Pancreas (tissue), 10 donors: Measurements from ENCODE around the gene ZBTB6. TPM values are rescaled to one million over a fixed set of nuclear protein-coding genes. Genes with fewer than 3 reads are reported as not detected.

Experiments
- ATAC-seq, 4 donors: fragments of 200-7000 bp; cut with Tn5 transposase; one replicate each; pipeline versions ENCODE4 v1.8.0 to v1.9.1; 2020; ENCODE audit warnings: mild to moderate bottlenecking in 4 of 4, moderate library complexity in 4 of 4
- DNase-seq, 6 donors: peaks; one replicate each; pipeline ENCODE4 v3.0.0-alpha.2; 2020
- FAIRE-seq: peaks from 2 replicates; lab custom pipeline; 2012; peaks lifted over from hg19 to GRCh38; lab: Jason Lieb, UNC
- H3K27ac ChIP-seq, 4 donors: fragments of 200-600 bp; sonication (generic); 1 replicate in 3 of 4; 2 replicates in 1 of 4; pipeline versions ENCODE4 v1.5.0 to v1.8.0; 2020
- H3K27me3 ChIP-seq, 4 donors: fragments of 200-600 bp; one replicate each; pipeline ENCODE4 v1.8.0; 2021
- H3K36me3 ChIP-seq, 3 donors: fragments of 200-600 bp; sonication (generic) in 1 of 3; one replicate each; pipeline versions ENCODE4 v1.5.0 to v1.8.0; 2020 to 2021
- H3K4me1 ChIP-seq, 3 donors: fragments of 200-600 bp; one replicate each; pipeline ENCODE4 v1.8.0; 2021
- H3K4me3 ChIP-seq, 4 donors: fragments of 200-600 bp; sonication (generic) in 2 of 4; one replicate each; pipeline versions ENCODE4 v1.5.0 to v1.8.0; 2020 to 2021
- H3K9me3 ChIP-seq, 4 donors: fragments of 200-600 bp; one replicate each; pipeline ENCODE4 v1.8.0; 2021
- WGBS, 2 donors: extraction: QIAGEN DNeasy Blood & Tissue Kit; methylation state at CpG; one replicate each; pipeline ENCODE4 v1.1.7; 2013; 5-methylcytosine and 5-hydroxymethylcytosine counted together
- intact Hi-C, 3 donors: fragments of 100-400 bp; cut with DNase I; formaldehyde crosslinking; loops; one replicate each; pipeline versions ENCODE4 v1.11.1 to v1.14.2; 2022
- polyA plus RNA-seq, 2 donors: library from polyadenylated mRNA; stranded (reverse); fragments of 200-250 nt; gene quantifications; one replicate each; pipeline ENCODE4 v1.2.3, GENCODE V29; 2013
- total RNA-seq, 6 donors: library from RNA; stranded (reverse); fragmentation: NEBNext Ultra II Directional in 4 of 6; extraction: Animal tissue kit (Norgen Biotek cat#: 25700) in 4 of 6; gene quantifications; one replicate each; pipeline versions ENCODE4 v1.2.1 to v1.2.4, GENCODE V29; 2021 to 2023
- TF ChIP-seq, protein P1 (sequence below), 4 donors: fragments of 200-600 bp; sonication (generic) in 3 of 4; IDR thresholded peaks; one replicate each; pipeline versions ENCODE4 v1.5.0 to v1.8.0; 2021; ENCODE audit warnings: antibody characterized with exemption in 4 of 4
- donor health status: healthy with polysubstance abuse.
- donor health status: DM: no; HTN: no; CAD: no; lungs with moderate emphysema.
- donor health status: DM: no; HTN: no; CAD: no.
- donor health status: control.
- donor health status: control.
- donor health status: Bipolar disorder and iron deficiency.
- donor health status: DM: yes; HTN: yes; CAD: no.
- donor health status: DM: no; HTN: no; CAD: no.
- donor health status: DM: no; HTN: no; CAD: no.
- donor health status: DM: yes; HTN: yes; CAD: no.

The ZBTB6 gene
- total and polyA plus RNA-seq, 8 donors: 0.87 to 5.3 (median 3.1) TPM

DNA sequence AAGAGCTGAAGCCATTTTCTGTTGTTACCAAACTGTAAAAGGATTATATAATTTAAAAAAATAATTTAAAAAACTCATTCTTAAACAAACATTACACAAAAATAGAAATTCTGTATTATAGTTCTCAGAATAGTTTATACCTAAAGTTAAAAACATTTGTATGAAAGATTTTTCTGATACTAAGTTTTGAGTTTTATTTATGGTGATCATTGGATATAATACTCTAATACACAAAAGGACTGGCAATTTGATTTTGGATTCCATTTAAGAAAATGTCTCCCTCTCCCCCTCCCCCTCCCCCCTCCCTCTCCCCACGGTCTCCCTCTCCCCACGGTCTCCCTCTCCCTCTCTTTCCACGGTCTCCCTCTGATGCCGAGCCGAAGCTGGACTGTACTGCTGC is 47.0 kb downstream of the ZBTB6 start:
- ATAC-seq (no peak), FAIRE-seq (no peak), DNase-seq (no peak)
- Histone ChIP-seq H3K4me1 (no peaks in the 10 kb centered on the region), H3K27me3 (no peaks in the 10 kb centered on the region), H3K4me3 (no peak overlapping the region), H3K36me3 (peaks cover 0 to 9% (median 4%) of the 10 kb centered on the region in 3 donors), H3K9me3 (no peaks in the 10 kb centered on the region), H3K27ac (no peak overlapping the region)
- TF ChIP-seq, protein P1, sequence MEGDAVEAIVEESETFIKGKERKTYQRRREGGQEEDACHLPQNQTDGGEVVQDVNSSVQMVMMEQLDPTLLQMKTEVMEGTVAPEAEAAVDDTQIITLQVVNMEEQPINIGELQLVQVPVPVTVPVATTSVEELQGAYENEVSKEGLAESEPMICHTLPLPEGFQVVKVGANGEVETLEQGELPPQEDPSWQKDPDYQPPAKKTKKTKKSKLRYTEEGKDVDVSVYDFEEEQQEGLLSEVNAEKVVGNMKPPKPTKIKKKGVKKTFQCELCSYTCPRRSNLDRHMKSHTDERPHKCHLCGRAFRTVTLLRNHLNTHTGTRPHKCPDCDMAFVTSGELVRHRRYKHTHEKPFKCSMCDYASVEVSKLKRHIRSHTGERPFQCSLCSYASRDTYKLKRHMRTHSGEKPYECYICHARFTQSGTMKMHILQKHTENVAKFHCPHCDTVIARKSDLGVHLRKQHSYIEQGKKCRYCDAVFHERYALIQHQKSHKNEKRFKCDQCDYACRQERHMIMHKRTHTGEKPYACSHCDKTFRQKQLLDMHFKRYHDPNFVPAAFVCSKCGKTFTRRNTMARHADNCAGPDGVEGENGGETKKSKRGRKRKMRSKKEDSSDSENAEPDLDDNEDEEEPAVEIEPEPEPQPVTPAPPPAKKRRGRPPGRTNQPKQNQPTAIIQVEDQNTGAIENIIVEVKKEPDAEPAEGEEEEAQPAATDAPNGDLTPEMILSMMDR (IDR thresholded peaks at IDR 0.05): no peak
- WGBS, 2 donors: no CpG with 5 or more reads among the region's 5 CpGs
- intact Hi-C loops: no loop called here

DNA sequence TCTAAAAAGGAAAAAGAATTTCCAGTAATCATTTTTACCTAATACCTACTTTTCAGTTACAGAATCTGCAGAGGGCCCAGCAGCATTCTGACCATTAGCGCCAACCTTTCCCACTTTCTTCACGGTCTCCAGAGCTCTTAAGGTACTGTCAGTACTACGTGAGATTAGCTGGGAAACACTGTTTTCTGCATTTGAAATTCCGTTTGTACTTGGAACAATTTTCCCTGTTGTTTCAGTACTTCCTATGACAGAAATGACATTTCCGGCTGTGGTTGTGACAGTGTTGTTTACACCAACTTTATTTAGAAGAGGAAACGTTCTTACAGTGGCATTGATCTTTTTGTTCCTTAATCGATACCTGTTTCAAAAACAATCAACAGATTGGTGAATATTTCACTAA is 47.8 kb downstream of the ZBTB6 start:
- no peak overlapping the region for H3K4me3 ChIP-seq
- TF ChIP-seq, protein P1 (IDR thresholded peaks at IDR 0.05): no peak
- intact Hi-C loops: no loop called here
- no peaks in the 10 kb centered on the region for H3K4me1 ChIP-seq
- H3K27ac ChIP-seq: no peak overlapping the region
- ATAC-seq (no peak), DNase-seq (no peak), FAIRE-seq (no peak)
- peaks cover 0 to 9% (median 4%) of the 10 kb centered on the region in 3 donors for H3K36me3 ChIP-seq
- no peaks in the 10 kb centered on the region for H3K9me3 ChIP-seq
- H3K27me3 ChIP-seq: no peaks in the 10 kb centered on the region
- WGBS, 2 donors: 85 to 86% methylated on average over 7 of the region's 7 CpGs

DNA sequence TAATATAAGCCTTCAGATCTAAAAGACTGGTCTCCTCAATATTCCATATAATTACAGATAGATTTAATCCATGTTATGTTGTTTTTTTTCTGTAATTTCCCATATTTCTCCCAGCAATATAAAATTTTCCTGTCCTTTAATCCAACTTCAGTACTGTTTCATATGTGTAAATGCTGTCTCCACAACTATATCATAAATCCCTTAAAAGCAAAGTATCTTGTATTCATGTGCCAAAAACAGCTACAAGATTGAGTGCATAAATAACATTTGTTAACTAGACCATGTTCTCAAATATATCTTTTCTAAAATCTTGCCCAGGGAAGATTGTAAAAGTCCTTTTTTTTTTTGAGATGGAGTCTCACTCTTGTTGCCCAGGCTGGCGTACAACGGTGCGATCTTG is 49.7 kb downstream of the ZBTB6 start:
- TF ChIP-seq, protein P1 (IDR thresholded peaks at IDR 0.05): no peak
- DNase-seq: no peak
- no peaks in the 10 kb centered on the region for H3K27me3 ChIP-seq
- no peak for ATAC-seq
- WGBS, 2 donors: 92 to 97% methylated on average over 3 of the region's 3 CpGs
- H3K9me3 ChIP-seq: no peaks in the 10 kb centered on the region
- no peak for FAIRE-seq
- H3K27ac ChIP-seq: no peak overlapping the region
- H3K4me3 ChIP-seq: no peak overlapping the region
- H3K4me1 ChIP-seq: no peaks in the 10 kb centered on the region
- H3K36me3 ChIP-seq: peaks cover 3 to 15% (median 7%) of the 10 kb centered on the region in 3 donors
- intact Hi-C loops: no loop called here

DNA sequence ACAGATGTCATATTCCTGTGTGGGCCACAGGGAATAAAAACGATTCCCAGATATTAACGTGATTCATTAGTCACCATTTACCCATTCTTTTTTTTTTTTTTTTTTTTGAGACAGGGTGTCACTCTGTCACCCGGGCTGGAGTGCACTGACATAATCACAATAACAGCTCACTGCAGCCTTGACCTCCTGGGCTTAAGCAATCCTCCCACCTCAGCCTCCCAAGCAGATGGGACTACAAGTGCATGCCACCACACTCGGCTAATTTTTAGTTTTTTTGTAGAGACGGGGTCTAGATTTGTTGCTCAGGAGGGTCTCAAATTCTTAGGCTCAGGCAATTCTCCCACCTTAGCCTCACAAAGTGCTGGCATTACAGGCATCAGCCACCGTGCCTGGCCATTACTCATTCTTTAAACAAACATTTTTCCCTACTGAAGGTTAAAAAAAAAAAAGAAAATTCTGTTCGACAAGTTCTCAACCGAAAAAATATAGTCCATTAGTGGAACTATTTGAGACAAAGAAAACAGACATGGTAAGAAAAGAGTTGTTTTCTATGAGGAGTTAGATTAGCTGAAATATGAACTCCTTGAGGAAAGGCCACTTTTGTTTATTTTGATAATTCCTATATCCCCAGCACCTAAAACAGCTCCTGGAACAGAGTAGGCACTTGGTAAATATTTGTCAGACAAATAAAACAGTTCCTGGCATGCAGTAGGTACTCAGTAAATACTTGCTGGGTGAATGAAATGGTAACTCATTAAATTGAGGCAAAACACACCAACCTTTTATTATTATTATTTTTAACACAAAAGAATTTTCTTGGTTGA is 52.6 kb downstream of the ZBTB6 start:
- 76 to 77% methylated on average over 8 of the region's 8 CpGs for WGBS, 2 donors
- Histone ChIP-seq H3K4me3 (no peak overlapping the region), H3K36me3 (peaks cover 9 to 23% (median 12%) of the 10 kb centered on the region in 3 donors), H3K4me1 (no peaks in the 10 kb centered on the region), H3K27me3 (no peaks in the 10 kb centered on the region), H3K27ac (no peak overlapping the region), H3K9me3 (no peaks in the 10 kb centered on the region)
- ATAC-seq (peak in 2 of 4 donors; percentile 35 to 43), DNase-seq (no peak), FAIRE-seq (no peak)
- TF ChIP-seq, protein P1 (IDR thresholded peaks at IDR 0.05): no peak
- intact Hi-C loops: no loop called here

Other genes with a start within 250 kb of the ZBTB6 start
- not detected for gene OR1L3, start 238.2 kb downstream of the ZBTB6 start, total RNA-seq
- not detected for gene OR1L3, start 238.2 kb downstream of the ZBTB6 start, polyA plus RNA-seq
- not detected for gene OR1L4, start 189.3 kb downstream of the ZBTB6 start, total RNA-seq
- gene OR1L4, start 189.3 kb downstream of the ZBTB6 start, polyA plus RNA-seq: not detected
- not detected for gene OR1L6, start 171.0 kb downstream of the ZBTB6 start, total RNA-seq
- not detected for gene OR1L6, start 171.0 kb downstream of the ZBTB6 start, polyA plus RNA-seq
- gene OR5C1, start 124.4 kb downstream of the ZBTB6 start, total RNA-seq: not detected
- gene OR5C1, start 124.4 kb downstream of the ZBTB6 start, polyA plus RNA-seq: not detected
- gene OR1K1, start 113.2 kb downstream of the ZBTB6 start, total RNA-seq: not detected
- gene OR1K1, start 113.2 kb downstream of the ZBTB6 start, polyA plus RNA-seq: not detected
- gene PDCL, start 84.7 kb downstream of the ZBTB6 start, total RNA-seq: 10 to 100 TPM in 1 of 6 donors, 1 to 10 TPM in 5; 3.0 to 10.9 (median 6.0) TPM
- gene PDCL, start 84.7 kb downstream of the ZBTB6 start, polyA plus RNA-seq: 1 to 10 TPM; 3.6 to 6.6 TPM
- 10 to 100 TPM; 10.9 to 18.7 (median 12.9) TPM for gene RC3H2, start 8.0 kb downstream of the ZBTB6 start, total RNA-seq
- gene RC3H2, start 8.0 kb downstream of the ZBTB6 start, polyA plus RNA-seq: 1 to 10 TPM; 4.1 to 5.4 TPM
- gene ZBTB26, start 18.2 kb upstream of the ZBTB6 start, total RNA-seq: 1 to 10 TPM; 2.3 to 5.3 (median 3.1) TPM
- gene ZBTB26, start 18.2 kb upstream of the ZBTB6 start, polyA plus RNA-seq: 1 to 10 TPM; 1.5 to 3.5 TPM
- 10 to 100 TPM; 19.4 to 35.2 (median 20.6) TPM for gene RABGAP1, start 27.7 kb upstream of the ZBTB6 start, total RNA-seq
- gene RABGAP1, start 27.7 kb upstream of the ZBTB6 start, polyA plus RNA-seq: 10 to 100 TPM in 1 of 2 donors, 1 to 10 TPM in 1; 7.6 to 11.7 TPM
- under 1 TPM in 4 of 6 donors, not detected in 2; 0.16 to 0.97 (median 0.65) TPM for gene GPR21, start 120.3 kb upstream of the ZBTB6 start, total RNA-seq
- under 1 TPM in 1 of 2 donors, not detected in 1; 0.23 TPM for gene GPR21, start 120.3 kb upstream of the ZBTB6 start, polyA plus RNA-seq